T-helper 9 cell (primary cell): ENCODE measurements around the gene TNRC6C.
A peak's percentile ranks its signal among the peaks of the same experiment; 100 is the strongest.

Experiments used
- DNase-seq: peaks from one replicate; pipeline ENCODE4 v3.0.0-alpha.2; 2020

The TNRC6C gene

DNA sequence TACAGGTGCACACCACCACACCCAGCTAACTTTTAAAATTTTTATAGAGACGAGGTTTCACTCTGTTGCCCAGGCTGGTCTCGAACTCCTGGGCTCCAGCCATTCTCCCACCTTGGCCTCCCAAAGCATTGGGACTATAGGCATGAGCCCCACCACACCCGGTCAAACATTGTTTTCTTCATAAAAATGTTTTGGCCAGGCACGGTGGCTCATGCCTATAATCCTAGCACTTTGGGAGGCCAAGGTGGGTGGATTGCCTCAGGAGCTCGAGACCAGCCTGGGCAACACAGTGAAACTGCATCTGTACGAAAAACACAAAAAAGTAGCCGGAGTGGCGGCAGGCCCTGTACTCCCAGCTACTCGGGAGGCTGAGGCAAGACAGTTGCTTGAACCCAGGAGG, 157.9 kb downstream of the TNRC6C start:
- no peak for DNase-seq

GRCh38 chr17:78117027-78117981, 158.8 kb downstream of the TNRC6C start:
- no peak for DNase-seq

- DNase-seq: no peak
Observed at GRCh38 chr17:78118801-78119241, 160.3 kb downstream of the TNRC6C start.

GRCh38 chr17:78120537-78120936, 162.0 kb downstream of the TNRC6C start:
- no peak for DNase-seq

DNA sequence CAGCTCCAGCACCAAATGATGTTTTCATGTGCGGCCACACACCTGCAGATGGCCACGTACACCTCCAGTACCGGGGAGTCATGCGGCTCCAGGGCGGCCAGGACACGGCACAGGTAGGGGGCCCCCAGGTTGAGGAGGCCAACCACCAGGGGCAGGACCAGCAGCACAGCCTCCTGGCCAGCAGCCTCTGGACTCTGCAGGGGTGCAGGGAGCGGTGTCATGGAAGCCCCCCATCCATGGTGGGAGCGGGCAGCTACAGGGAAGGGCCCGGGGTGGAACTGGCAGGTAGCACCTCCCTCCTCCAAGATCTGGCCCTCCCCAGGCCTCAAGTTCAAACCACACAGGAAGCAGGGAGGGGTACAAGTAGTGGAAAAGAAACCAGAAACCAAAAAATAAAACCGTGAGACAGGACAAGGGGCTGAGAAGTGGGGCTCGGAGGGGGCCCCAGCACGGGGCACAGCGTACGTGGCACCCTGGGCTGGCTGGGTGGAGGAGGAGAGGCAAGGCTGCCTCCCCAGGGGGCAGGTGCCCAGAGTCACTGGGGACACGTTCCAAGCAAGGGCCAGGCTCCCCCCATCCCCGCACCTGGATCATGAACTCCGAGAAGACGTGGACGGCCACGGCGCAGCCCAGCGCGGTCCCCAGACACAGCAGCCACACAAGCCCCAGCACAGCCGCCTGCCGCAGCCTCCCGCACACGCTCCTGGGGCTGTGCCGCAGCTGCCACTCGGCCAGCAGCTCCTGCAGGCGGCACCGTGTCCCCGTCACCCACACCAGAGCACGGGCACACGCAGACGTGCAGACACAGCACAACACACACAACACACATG, 162.7 kb downstream of the TNRC6C start:
- DNase-seq: no peak

DNA sequence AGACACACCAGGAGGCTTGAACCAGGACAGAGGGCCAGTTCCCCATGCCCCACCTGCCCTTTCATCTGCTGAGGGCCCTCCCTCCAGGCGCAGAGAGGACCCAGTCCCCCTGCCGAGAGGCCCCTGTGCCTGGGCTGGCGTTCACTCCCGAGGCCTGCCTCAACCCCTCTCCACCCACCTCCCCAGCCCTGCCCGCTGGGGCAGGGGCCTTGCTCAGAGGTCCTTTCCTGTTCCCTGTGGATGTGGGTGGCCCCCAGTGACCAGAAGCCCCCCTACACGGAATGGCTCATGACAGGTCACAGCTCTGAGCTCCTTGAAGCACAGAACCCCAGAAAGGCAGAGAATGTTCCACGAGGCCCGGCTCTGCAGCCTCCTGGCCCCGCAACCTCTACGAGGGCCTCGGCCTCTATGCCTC, 163.3 kb downstream of the TNRC6C start:
- DNase-seq: no peak

DNA sequence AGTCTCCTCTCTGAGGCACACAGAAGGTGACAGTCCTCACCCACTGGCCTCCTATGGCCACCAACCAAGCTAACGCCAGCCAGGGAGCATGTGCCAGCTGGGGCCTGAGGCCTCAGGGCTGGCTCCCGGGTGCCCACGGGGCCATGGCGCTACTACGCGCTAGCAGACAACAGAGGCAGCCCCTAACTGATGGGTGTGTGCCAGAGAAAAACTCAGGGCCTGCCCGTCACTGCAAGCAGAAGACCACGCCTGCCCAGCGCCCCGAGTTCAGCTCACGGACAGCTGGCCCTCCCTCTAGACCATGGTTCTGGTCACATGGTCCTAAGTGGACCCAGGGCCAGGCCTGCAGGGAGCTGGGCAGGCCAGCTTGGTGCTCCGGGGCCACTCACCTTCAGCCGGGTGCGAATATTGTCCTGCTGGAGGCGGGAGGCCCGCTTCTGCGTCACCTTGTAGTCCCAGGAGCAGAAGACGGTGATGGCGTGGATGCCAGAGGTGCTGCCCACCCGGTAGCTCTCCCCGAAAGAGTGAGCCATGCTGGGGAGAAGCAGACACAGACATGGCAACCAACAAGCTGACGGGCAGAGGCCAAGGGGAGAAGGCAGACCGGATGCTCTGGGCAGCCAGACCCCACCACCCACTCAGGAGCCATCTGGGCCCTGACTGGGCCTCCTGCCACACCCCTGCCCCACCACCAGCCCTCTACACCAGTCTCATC, 163.9 kb downstream of the TNRC6C start:
- DNase-seq: no peak

GRCh38 chr17:78122931-78123249, 164.4 kb downstream of the TNRC6C start:
- no peak for DNase-seq

GRCh38 chr17:78123258-78123929, 164.9 kb downstream of the TNRC6C start:
- DNase-seq: no peak

GRCh38 chr17:78124081-78124835, 165.8 kb downstream of the TNRC6C start:
- no peak for DNase-seq

- no peak for DNase-seq
Observed at GRCh38 chr17:78124836-78125137, 166.3 kb downstream of the TNRC6C start.

- DNase-seq: no peak
Observed at GRCh38 chr17:78125138-78125913, 166.8 kb downstream of the TNRC6C start.

GRCh38 chr17:78125976-78126894, 167.7 kb downstream of the TNRC6C start:
- DNase-seq: no peak

GRCh38 chr17:78126895-78127238, 168.4 kb downstream of the TNRC6C start:
- no peak for DNase-seq

GRCh38 chr17:78127239-78127887, 168.9 kb downstream of the TNRC6C start:
- peak; percentile 56 for DNase-seq

GRCh38 chr17:78127888-78128550, 169.5 kb downstream of the TNRC6C start:
- DNase-seq: no peak

DNA sequence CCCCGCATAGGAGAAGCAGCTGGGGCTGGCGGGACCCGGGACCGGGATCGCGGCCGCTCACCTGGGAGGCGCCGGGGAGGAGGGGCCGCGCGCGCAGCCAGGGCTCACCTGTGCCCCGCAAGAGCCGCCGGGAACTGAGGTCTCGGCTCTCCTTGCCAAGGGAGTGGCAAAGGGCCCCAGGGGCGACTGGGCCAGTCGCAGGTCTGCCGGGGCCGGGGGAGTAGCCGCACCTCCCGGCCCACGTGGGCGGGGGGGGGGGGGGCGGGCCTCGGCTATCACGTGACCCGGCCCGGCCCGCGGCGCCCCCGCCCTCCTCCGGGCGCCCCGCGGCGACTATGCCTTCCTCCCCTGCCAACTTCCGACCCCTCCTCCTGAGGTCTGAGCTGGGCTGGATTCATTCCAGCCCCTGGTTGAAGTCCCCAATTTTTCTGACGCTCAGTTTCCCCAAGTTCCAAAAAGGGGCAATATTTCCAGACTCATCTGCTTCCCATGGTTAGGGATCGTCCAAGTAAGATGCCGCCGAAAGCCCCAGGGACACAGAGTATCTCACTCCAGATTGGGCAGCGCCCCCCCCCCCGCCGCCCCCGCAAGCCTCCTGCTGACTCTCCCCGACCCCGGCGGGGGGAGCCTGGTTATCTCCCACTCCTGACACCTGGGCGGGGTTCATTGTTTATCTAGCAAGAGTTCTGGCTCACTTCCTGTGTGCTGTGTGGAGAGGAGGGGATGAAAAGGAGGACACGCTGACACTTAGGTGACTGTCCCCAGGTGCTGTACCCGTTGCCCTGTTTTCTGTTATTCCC, 170.2 kb downstream of the TNRC6C start, which contains the start of gene TMC6:
Gene TMC6, minus strand, starts transcription at position 205 of the 800 bp plus-strand sequence. CDS start 1,923 bp downstream, outside the sequence.
- DNase-seq: peak; percentile 66
